H9 (cell line): Measurements from ENCODE around the gene TMCO4. TPM values are rescaled to one million over a fixed set of nuclear protein-coding genes. Genes with fewer than 3 reads are reported as not detected.
"Not testable (repeated sequence)": the region's sequence is repeated elsewhere in the genome, so short reads cannot be mapped to it uniquely, and the experiment has no call there.

Source experiments
- DNase-seq: peaks from one replicate; pipeline ENCODE4 v3.0.0-alpha.2; 2017
- H2AFZ ChIP-seq: one replicate; pipeline ENCODE4 v1.6.1; 2013; ENCODE audit warnings: mild to moderate bottlenecking, low read length, control low read depth, moderate library complexity
- H2AK5ac ChIP-seq: 2 replicates; pipeline ENCODE4 v1.6.1; 2013; ENCODE audit warnings: low read length, control low read depth, mixed read lengths; ENCODE audit not compliant: insufficient read length
- H2BK120ac ChIP-seq: one replicate; pipeline ENCODE4 v1.6.1; 2013; ENCODE audit warnings: low read depth, mild to moderate bottlenecking, low read length, control low read depth, inconsistent platforms; ENCODE audit not compliant: poor library complexity, severe bottlenecking
- H2BK12ac ChIP-seq: 2 replicates; pipeline ENCODE4 v1.6.1; 2013; ENCODE audit warnings: low read length, control low read depth, mixed read lengths, low read depth; ENCODE audit not compliant: insufficient read length
- H2BK15ac ChIP-seq: 2 replicates; pipeline ENCODE4 v1.6.1; 2013; ENCODE audit warnings: low read depth, low read length, control low read depth
- H2BK20ac ChIP-seq: one replicate; pipeline ENCODE4 v1.6.1; 2013; ENCODE audit warnings: low read depth, mild to moderate bottlenecking, low read length, control low read depth, inconsistent platforms; ENCODE audit not compliant: poor library complexity, severe bottlenecking
- H2BK5ac ChIP-seq: 2 replicates; pipeline ENCODE4 v1.6.1; 2013; ENCODE audit warnings: low read length, control low read depth, mixed read lengths; ENCODE audit not compliant: insufficient read length
- H3K14ac ChIP-seq: 2 replicates; pipeline ENCODE4 v1.6.1; 2013; ENCODE audit warnings: low read length, control low read depth; ENCODE audit not compliant: insufficient read depth
- H3K18ac ChIP-seq: 2 replicates; pipeline ENCODE4 v1.6.1; 2013; ENCODE audit warnings: low read depth, mild to moderate bottlenecking, mixed read lengths, low read length, control low read depth; ENCODE audit not compliant: insufficient read length
- H3K23ac ChIP-seq: 2 replicates; pipeline ENCODE4 v1.6.1; 2013; ENCODE audit warnings: low read length, control low read depth, mixed read lengths, low read depth; ENCODE audit not compliant: insufficient read length
- H3K23me2 ChIP-seq: 2 replicates; pipeline ENCODE4 v1.6.1; 2013; ENCODE audit warnings: low read depth, mild to moderate bottlenecking, mixed read lengths, low read length, control low read depth; ENCODE audit not compliant: insufficient read length, poor library complexity, severe bottlenecking
- H3K27ac ChIP-seq: 2 replicates; pipeline ENCODE4 v1.5.1; 2013; ENCODE audit warnings: low read length, control low read depth, mixed read lengths, low read depth; ENCODE audit not compliant: insufficient read length
- H3K27me3 ChIP-seq: 2 replicates; pipeline ENCODE4 v1.6.1; 2013; ENCODE audit warnings: low read length, control low read depth, inconsistent platforms; ENCODE audit not compliant: insufficient read depth
- H3K4ac ChIP-seq: 2 replicates; pipeline ENCODE4 v1.6.1; 2013; ENCODE audit warnings: low read depth, mild to moderate bottlenecking, control low read depth, inconsistent platforms, low read length, moderate library complexity
- H3K4me1 ChIP-seq: 2 replicates; pipeline ENCODE4 v1.6.1; 2013; ENCODE audit warnings: low read length, control low read depth, inconsistent platforms; ENCODE audit not compliant: insufficient read depth
- H3K4me2 ChIP-seq: 2 replicates; pipeline ENCODE4 v1.6.1; 2013; ENCODE audit warnings: low read length, control low read depth, mixed read lengths; ENCODE audit not compliant: insufficient read length, insufficient read depth
- H3K56ac ChIP-seq: 2 replicates; pipeline ENCODE4 v1.6.1; 2013; ENCODE audit warnings: low read depth, mild to moderate bottlenecking, mixed read lengths, low read length, control low read depth; ENCODE audit not compliant: insufficient read length
- H3K79me1 ChIP-seq: 2 replicates; pipeline ENCODE4 v1.6.1; 2013; ENCODE audit warnings: low read depth, mild to moderate bottlenecking, moderate library complexity, low read length, control low read depth, inconsistent platforms; ENCODE audit not compliant: insufficient read depth, poor library complexity, severe bottlenecking
- H3K79me2 ChIP-seq: 2 replicates; pipeline ENCODE4 v1.6.1; 2013; ENCODE audit warnings: low read length, control low read depth, inconsistent platforms; ENCODE audit not compliant: insufficient read depth
- H3K9ac ChIP-seq: 2 replicates; pipeline ENCODE4 v1.6.1; 2013; ENCODE audit warnings: low read length, control low read depth, mixed read lengths; ENCODE audit not compliant: insufficient read length; ENCODE audit errors: extremely low read depth
- H3K9me3 ChIP-seq: one replicate; pipeline ENCODE4 v1.6.1; 2013; ENCODE audit warnings: low read depth, low read length, inconsistent platforms; ENCODE audit not compliant: control insufficient read depth
- H3T11ph ChIP-seq: one replicate; pipeline ENCODE4 v1.6.1; 2013; ENCODE audit warnings: mild to moderate bottlenecking, low read length, control low read depth, inconsistent platforms
- H4K20me1 ChIP-seq: one replicate; pipeline ENCODE4 v1.6.1; 2013; ENCODE audit not compliant: control insufficient read depth, insufficient read length, insufficient read depth
- H4K5ac ChIP-seq: 2 replicates; pipeline ENCODE4 v1.6.1; 2013; ENCODE audit warnings: low read depth, mild to moderate bottlenecking, mixed read lengths, low read length, control low read depth; ENCODE audit not compliant: insufficient read length
- H4K8ac ChIP-seq: replicated peaks from 2 replicates; pipeline ENCODE4 v1.6.1; 2013; ENCODE audit warnings: low read length, control low read depth, mixed read lengths, low read depth; ENCODE audit not compliant: insufficient read length
- H4K91ac ChIP-seq: 2 replicates; pipeline ENCODE4 v1.6.1; 2013; ENCODE audit warnings: low read depth, mild to moderate bottlenecking, moderate library complexity, mixed read lengths, low read length, control low read depth; ENCODE audit not compliant: insufficient read length
- H3K27ac Mint-ChIP-seq, 3 experiments: 2 replicates in 2 of 3; 3 replicates in 1 of 3; pipeline ENCODE4 v1.8.0; 2020 to 2021; ENCODE audit warnings: mixed read lengths in 3 of 3, mild to moderate bottlenecking in 1 of 3, moderate library complexity in 1 of 3
- H3K27me3 Mint-ChIP-seq: 2 replicates; pipeline ENCODE4 v1.8.0; 2021; ENCODE audit warnings: low read depth, mild to moderate bottlenecking, moderate library complexity, mixed read lengths
- H3K36me3 Mint-ChIP-seq, 3 experiments: 2 replicates in 2 of 3; 3 replicates in 1 of 3; pipeline ENCODE4 v1.8.0; 2020 to 2021; ENCODE audit warnings: low read depth in 3 of 3, mixed read lengths in 3 of 3; ENCODE audit not compliant: insufficient read depth in 1 of 3
- H3K4me1 Mint-ChIP-seq, 2 experiments: 2 replicates each; pipeline ENCODE4 v1.8.0; 2020; ENCODE audit warnings: mixed read lengths in 2 of 2
- H3K4me3 Mint-ChIP-seq, 2 experiments: 2 replicates in 1 of 2; 3 replicates in 1 of 2; pipeline ENCODE4 v1.8.0; 2020 to 2021; ENCODE audit warnings: mild to moderate bottlenecking in 2 of 2, mixed read lengths in 2 of 2, moderate library complexity in 1 of 2
- H3K9me3 Mint-ChIP-seq, 2 experiments: 2 replicates in 1 of 2; 3 replicates in 1 of 2; pipeline ENCODE4 v1.8.0; 2020; ENCODE audit warnings: mild to moderate bottlenecking in 2 of 2, mixed read lengths in 2 of 2, moderate library complexity in 1 of 2
- WGBS: extraction: QIAGEN DNeasy Blood & Tissue Kit; methylation state at CpG from one replicate; pipeline ENCODE4 v1.1.7; 2013; ENCODE audit warnings: missing lambda C conversion rate, low lambda C conversion rate, mixed read lengths; ENCODE audit not compliant: insufficient read length; ENCODE audit errors: extremely low coverage; 5-methylcytosine and 5-hydroxymethylcytosine counted together
- total RNA-seq: library from RNA; stranded (reverse); gene quantifications from 2 replicates; pipeline ENCODE4 v1.2.1, GENCODE V29; 2021
- TF ChIP-seq, protein P1 (sequence below): fragments of 200-600 bp; sonication (generic); conservative IDR thresholded peaks from 3 replicates; pipeline ENCODE4 v1.8.0; 2021; ENCODE audit warnings: antibody characterized with exemption, mild to moderate bottlenecking

The TMCO4 gene
- total RNA-seq, 1 experiment from 2014 or later = 4.0 TPM

DNA sequence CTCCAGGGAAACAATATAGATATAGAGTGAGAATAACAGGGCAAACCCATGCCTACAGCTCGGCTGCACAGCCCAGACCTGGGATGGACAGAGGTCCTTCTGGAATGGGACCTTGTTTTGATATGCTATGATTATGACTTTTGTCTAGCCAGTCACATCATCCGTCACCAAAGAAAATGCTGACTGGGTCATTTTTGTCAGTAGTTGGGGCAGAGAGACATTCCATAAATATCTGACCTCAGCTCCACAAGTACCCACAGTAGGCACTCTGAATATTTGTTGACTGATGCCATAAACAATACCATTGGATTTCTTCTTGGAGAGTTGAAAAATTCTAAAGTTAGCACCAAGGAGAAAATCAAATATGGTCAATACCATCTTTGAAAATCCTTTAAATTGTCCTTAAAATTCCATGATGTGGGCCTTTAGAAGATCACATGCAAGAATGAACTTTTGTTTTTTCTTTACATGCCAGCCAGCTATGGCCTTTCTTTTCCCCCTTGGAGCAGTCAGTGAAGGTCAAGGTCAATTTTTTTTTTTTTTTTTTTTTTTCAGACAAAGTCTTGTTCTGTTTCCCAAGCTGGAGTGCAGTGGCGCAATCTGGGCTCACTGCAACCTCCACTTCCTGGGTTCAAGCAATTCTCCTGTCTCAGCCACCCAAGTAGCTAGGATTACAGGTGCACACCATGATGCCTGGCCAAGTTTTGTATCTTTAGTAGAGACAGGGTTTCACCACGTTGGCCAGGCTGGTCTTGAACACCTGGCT, 7.3 kb downstream of the TMCO4 start:
- Histone ChIP-seq H3K4ac (no peak overlapping the region), H4K5ac (no peak overlapping the region), H3K4me1 (peaks cover 1% of the 10 kb centered on the region; the same call in 1 of the 2 replicates), H3K79me1 (no peaks in the 10 kb centered on the region), H3K4me2 (no peak overlapping the region), H3K14ac (no peak overlapping the region), H2BK5ac (no peak overlapping the region), H3K9me3 (no peaks in the 10 kb centered on the region), H3T11ph (no peak overlapping the region), H3K79me2 (no peaks in the 10 kb centered on the region), H3K27me3 (peaks cover under 1% of the 10 kb centered on the region; the same call in 1 of the 2 replicates), H4K91ac (no peak overlapping the region), H3K27ac (no peak overlapping the region), H2BK12ac (no peak overlapping the region), H4K20me1 (no peaks in the 10 kb centered on the region), H2AFZ (no peak overlapping the region), H2BK120ac (no peak overlapping the region), H4K8ac (no peak overlapping the region), H3K56ac (no peak overlapping the region), H2AK5ac (no peak overlapping the region), H3K23ac (no peak overlapping the region), H3K18ac (no peak overlapping the region), H2BK20ac (no peak overlapping the region), H2BK15ac (no peak overlapping the region), H3K23me2 (no peaks in the 10 kb centered on the region), H3K9ac (no peak overlapping the region)
- Mint-ChIP-seq H3K4me1 (peaks cover 4 to 8% of the 10 kb centered on the region in 2 experiments), H3K9me3 (no peaks in the 10 kb centered on the region; a peak in 1 of 5 replicates), H3K27me3 (peaks cover 41% of the 10 kb centered on the region), H3K4me3 (no peak overlapping the region), H3K27ac (no peak overlapping the region), H3K36me3 (peaks cover 0 to 2% (median 0%) of the 10 kb centered on the region in 3 experiments; a peak in 2 of 7 replicates)
- DNase-seq = no peak
- TF ChIP-seq, protein P1, sequence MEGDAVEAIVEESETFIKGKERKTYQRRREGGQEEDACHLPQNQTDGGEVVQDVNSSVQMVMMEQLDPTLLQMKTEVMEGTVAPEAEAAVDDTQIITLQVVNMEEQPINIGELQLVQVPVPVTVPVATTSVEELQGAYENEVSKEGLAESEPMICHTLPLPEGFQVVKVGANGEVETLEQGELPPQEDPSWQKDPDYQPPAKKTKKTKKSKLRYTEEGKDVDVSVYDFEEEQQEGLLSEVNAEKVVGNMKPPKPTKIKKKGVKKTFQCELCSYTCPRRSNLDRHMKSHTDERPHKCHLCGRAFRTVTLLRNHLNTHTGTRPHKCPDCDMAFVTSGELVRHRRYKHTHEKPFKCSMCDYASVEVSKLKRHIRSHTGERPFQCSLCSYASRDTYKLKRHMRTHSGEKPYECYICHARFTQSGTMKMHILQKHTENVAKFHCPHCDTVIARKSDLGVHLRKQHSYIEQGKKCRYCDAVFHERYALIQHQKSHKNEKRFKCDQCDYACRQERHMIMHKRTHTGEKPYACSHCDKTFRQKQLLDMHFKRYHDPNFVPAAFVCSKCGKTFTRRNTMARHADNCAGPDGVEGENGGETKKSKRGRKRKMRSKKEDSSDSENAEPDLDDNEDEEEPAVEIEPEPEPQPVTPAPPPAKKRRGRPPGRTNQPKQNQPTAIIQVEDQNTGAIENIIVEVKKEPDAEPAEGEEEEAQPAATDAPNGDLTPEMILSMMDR = no peak
- no CpG with 5 or more reads among the region's 4 CpGs for WGBS

DNA sequence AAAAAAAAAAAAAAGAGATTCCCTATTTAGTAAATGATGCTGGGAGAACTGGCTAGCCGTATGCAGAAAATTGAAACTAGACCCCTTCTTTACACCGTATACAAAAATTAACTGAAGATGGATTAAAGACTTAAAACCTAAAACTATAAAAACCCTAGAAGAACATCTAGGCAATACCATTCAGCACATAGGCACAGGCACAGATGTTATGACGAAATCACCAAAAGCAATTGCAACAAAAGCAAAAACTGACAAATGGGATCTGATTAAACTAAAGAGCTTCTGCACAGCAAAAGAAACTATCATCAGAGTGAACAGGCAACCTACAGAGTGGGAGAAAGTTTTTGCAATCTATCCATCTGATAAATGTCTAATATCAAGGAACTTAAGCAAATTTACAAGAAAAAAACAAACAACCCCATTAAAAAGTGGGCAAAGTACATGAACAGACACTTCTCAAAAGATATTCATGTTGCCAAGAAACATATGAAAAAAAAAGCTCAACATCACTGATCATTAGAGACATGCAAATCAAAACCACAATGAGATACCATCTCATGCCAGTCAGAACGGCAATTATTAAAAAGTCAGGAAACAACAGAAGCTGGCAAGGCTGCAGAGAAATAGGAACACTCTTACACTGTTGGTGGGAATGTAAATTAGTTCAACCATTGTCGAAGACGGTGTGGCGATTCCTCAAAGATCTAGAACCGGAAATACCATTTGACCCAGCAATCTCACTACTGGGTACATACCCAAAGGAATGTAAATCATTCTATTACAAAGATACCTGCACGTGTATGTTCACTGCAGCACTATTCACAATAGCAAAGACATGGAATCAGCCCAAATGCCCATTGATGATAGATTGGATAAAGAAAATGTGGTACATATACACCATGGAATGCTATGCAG, 9.4 kb downstream of the TMCO4 start:
- not testable (repeated sequence) for H3K9me3 ChIP-seq, H4K5ac ChIP-seq, H3K4me3 Mint-ChIP-seq, H3K27ac Mint-ChIP-seq, H3K4ac ChIP-seq, H2BK120ac ChIP-seq, H3K27ac ChIP-seq, H2AK5ac ChIP-seq, H3K36me3 Mint-ChIP-seq, H4K91ac ChIP-seq, H2BK12ac ChIP-seq, H2AFZ ChIP-seq, H3K18ac ChIP-seq, H3K79me2 ChIP-seq, DNase-seq, H3K9ac ChIP-seq, H3K56ac ChIP-seq, H4K20me1 ChIP-seq, H2BK20ac ChIP-seq, H3K4me2 ChIP-seq, H3K23me2 ChIP-seq, H2BK15ac ChIP-seq, H3K9me3 Mint-ChIP-seq, H4K8ac ChIP-seq, H3K79me1 ChIP-seq, H2BK5ac ChIP-seq, H3K23ac ChIP-seq, H3T11ph ChIP-seq, H3K27me3 ChIP-seq, H3K14ac ChIP-seq
- Mint-ChIP-seq H3K4me1 (peaks cover 21 to 27% of the 10 kb centered on the region in 2 experiments), H3K27me3 (peaks cover 52% of the 10 kb centered on the region)
- no CpG with 5 or more reads among the region's 9 CpGs for WGBS
- peaks cover 14% of the 10 kb centered on the region; the same call in 1 of the 2 replicates for H3K4me1 ChIP-seq
